GM18526 (cell line): ENCODE measurements around the gene TEX2.

ENCODE experiments used
- POLR2A ChIP-seq: IDR thresholded peaks from 3 replicates; pipeline ENCODE4 v1.6.1; 2011; ENCODE audit not compliant: insufficient read length; ENCODE audit errors: extremely low read depth

Gene TEX2

DNA sequence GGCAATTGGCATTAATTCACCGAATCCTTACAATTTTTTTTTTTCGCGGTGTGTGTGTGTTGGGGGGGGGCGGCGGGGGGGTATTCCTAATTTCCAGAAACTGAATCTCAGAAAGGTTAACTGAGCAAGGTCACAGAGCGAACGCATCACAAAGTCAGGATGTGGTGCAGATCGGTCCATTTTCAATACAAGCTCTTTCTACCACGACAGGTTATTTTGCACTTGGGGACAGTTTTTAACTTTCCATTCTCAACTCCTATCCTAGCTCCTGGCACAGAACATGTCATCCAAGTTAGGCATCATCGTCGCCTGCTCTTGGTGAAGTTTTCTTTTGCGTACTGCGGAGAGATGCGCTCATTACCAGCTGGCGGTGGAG lies 117.7 kb downstream of the TEX2 start:
- TF ChIP-seq POLR2A, result no peak

DNA sequence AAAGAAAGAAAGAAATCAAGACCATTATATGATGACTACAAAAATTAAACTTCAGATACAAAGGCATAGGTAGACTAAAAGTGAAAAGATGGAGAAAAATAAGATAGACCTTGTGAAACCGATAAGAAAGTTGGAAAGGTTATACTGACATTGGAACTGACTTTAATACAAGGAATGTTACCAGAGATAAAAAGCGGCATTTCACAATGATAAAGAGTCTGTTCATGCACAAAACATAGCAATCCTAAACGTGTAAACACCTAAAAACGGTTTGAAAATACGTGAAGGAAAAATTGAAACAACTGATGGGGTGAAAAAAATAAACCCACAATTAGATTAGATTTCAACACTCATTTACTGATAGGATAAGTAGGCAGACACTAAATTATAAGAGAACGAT lies 123.5 kb downstream of the TEX2 start:
- no peak for TF ChIP-seq POLR2A

DNA sequence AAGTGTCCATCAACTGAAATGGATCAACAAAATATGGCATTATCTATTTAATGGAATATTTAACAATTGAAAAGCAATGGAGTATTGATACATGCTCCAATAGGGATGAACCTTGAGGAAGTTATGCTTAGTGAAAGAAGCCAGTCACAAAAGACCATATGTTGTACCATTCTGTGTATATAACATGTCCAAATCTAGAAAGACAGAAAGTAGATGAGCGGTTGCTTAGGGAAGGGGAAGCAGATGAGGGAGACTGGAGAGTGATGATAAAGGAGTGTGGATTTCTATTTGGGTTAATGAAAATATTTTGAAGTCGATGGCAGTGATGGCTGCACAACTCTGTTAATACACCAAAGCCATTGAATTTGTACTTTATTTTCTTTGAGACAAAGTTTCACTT lies 124.6 kb downstream of the TEX2 start:
- TF ChIP-seq POLR2A, result no peak

DNA sequence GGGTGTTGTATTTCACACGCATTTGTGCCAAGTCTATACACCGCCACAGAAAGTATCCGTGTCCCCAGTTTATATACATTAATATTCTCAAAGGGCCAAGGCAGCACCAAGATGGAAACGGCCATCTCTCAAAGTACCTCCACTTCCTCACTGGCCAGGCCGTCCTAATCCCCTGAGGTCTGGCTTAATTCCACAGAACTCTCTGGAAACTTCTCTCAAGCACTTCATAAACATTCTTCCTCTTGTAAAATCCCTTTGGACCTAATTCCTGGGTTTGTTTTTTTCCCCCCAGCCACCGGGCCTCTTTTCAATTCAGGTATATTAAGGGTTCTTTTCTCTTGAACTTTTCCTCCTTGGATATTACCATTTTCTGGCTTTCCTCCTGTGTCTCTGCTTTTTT lies 128.1 kb downstream of the TEX2 start:
- TF ChIP-seq POLR2A, result no peak

DNA sequence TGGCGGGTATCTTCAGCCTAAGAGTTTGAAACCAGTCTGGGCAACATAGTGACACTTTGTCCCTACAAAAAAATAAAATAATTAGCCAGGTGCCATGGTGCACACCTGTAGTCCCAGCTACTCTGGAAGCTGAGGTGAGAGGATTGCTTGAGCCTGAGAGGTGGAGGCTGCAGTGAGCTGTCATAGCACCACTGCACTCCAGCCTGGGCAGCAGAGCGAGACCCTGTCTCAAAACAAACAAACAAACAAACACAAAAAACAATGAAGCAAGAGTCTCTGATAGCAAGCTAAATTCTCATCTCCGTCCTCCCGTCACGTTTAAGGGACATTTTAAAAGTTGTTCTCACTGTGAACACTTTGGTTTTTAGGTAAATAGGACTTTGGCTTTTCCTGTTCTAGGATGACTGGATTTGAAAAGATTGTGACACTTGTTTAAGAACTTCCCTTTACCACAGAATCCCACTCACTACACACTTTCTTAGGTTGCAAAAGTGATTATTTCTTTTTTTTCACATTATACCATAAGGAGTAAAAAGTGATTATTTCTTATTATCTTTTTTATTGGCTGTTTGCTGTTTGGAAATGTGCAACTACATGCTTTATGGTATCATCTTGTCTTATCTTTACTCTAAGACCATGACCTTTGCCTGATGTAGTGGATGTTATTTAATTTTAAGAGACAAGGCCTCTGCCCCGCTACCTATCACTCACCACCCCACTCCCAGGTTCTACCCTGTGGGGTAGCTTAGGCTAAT lies 128.7 kb downstream of the TEX2 start:
- TF ChIP-seq POLR2A, result no peak

DNA sequence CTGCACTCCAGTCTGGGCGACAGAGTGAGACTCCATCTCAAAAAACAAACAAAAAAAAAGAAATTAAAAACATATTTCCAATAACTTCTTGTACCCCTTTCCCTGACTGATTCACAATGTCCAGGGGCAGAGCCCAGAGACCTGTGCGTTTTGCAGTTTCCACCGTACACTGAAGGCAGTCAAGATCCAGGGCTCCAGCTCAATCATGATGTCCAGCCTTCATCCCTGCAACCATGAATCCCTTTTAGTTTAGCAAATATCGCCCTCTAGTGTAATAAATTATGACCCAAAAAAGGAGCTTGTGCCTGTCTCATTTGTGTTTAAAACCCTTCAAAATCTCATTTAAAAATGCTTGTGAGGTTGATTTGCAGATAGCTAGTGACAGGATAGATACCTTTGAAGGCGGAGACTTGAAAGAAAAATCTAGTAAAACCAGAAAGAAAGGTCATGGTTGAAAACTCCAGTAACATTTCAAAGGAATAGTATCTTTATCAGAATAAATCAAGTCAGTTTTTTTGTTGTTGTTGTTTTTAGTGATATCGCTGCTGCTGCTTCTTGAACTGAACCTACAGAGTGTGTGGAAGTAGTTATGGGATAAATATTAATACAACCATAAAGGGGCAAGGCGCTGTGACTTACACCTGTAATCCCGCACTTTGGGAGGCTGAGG lies 129.4 kb downstream of the TEX2 start:
- no peak for TF ChIP-seq POLR2A

DNA sequence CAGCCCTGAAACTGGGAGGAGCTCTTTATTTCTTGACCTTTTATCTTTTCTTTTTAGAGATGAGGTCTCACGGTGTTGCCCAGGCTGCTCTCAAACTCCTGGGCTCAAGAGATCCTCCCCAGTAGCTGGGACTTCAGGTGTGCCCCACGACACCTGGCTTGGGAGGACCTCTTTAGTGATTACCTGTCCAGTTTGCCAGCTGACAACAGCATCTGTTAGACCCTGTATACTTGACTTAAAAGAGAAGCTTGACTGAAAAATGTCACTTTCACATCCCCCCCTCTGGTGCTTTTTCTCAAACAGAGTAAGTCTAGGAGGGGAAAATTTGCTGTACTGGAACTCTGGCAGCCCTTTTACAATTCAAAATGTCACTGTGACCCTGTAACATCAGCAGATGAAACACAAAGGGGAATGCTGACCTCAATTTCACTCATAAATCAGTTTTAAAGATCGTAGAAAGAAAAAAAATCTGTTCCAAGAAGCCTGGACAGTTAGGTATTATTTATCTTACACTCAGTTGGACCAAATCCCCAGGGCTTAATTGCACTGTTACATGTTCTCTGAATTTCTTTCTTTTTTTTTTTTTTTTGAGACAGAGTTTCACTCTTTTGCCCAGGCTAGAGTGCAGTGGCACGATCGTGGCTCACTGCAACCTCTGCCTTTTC lies 131.3 kb downstream of the TEX2 start:
- TF ChIP-seq POLR2A, result no peak

DNA sequence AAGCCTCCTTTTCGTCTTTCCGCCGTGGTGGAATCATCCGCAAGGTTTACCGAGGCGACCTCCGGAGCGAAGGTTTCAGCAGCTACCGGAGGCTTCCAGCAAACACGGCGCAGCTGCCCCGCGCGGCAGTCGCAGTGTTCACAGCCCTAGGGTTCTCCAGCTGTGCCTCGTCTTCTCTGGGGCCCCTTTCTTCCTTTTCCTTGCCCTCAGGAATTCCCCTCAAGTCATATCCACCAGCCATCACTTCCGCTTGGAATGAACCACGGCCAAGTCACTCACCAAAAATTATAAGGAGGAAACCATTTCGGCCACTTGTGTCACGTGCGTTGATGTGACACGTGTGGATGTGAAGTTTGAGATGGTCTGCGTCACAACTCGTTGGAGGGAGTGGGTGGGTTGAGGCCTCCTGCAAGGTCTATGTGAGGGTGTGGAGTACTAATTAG lies 132.5 kb downstream of the TEX2 start:
- no peak for TF ChIP-seq POLR2A

DNA sequence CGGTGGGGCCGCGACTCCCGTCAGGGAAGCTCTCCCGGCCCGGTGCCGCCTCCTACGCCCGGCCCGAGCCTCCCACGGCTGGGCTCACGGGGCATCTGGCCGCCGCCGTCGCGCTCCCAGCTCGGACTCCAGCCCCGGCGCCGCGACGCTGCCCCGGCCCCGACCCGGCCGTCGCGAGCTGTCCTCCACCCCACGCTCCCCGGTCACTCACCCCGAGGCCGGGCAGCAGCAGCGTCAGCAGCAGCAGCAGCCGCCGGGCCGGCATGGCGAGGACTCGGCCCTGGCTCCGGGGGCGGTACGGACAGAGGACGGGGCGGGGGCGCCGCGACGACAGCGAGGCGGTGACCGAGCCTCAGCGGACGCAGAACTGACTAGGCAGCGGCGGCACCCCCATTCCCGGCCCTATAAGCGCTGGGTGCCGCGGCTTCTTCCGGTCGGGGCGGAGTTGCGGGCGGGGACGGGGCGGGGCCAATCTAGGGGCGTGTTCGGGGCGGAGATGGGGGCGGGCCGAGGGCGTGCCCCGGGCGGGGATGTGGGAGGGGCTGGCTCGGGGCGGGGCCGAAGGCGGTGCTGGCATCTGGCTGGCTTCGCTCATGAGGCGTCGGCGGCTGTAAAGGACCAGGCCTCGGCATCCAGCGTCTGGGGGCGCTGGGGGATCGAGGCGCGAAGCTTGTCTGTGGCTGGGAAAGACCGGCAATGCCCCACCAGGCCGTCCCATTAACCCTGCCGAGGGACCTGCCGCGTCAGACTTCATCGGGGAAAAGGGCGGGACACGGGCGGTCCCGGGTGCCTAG lies 133.1 kb downstream of the TEX2 start, which contains the start of gene ERN1:
ERN1 (minus strand) TSS at position 380 of the 794 bp plus-strand sequence; CDS start at position 265, 115 bp downstream.
- peak; percentile 99 for TF ChIP-seq POLR2A

DNA sequence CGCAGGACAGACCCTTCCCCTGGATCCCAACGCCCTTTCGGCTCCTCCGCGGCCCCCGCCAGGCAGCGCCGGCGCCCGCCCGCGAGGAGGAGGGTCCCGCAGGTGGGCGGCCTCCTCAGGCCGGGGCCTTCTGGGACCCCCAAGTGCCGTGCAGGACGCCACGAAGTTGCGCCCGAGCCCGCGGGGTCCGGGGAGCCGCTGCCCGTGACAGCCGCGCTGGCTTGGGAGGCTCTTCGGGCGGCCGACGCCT lies 133.6 kb downstream of the TEX2 start:
- TF ChIP-seq POLR2A, result no peak

DNA sequence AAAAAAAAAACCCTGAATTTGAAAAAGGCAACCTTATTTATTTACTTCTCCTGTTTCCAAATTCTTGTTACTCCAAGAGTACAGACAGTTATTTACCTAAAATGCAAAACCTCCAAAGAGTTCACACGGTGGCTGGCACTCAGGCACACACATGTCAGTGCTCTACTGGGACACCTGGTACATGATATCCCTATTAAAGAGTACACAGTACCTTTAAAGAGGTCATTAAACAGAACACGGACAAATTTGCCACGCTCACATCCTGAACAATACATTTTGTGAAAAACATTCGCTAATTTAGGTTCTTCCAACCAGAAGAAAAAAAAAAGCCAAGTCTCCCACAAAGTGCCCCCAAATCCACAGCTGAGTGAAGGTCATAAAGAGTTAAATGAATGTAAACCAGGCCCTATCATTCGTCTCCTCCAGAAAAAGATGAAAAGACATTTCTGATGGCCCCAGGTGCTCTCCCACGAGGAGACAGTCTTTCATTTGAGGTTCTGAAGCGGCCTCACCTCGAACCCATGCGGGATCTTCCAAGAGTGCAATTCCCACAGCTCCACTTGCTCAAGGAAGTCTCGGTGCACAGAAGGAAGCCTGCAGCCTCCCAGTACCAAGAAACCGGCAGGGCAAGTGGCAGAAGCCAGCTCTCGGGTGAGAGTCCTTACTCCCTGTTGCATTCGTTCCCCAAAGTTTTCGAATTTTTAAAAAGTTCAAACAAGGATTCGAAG lies 134.1 kb downstream of the TEX2 start:
- no peak for TF ChIP-seq POLR2A

DNA sequence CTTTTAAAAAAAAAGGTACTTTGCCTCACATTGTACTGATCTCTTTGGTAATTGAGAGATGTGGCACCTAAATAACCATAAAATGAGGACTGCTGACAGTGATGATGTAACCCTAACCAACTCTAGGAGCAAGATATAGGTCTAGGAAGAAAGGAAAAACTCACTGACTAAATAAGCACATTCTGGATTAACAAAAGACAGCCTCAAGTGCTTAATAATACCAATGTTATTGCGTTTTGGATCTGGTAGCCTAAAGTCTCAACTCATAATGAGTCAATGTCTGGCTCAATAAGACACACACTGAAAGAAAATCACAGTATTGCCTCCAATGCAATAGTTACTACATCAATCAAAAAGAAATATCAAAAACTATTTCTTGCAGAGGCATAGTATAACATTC lies 136.1 kb downstream of the TEX2 start:
- no peak for TF ChIP-seq POLR2A

DNA sequence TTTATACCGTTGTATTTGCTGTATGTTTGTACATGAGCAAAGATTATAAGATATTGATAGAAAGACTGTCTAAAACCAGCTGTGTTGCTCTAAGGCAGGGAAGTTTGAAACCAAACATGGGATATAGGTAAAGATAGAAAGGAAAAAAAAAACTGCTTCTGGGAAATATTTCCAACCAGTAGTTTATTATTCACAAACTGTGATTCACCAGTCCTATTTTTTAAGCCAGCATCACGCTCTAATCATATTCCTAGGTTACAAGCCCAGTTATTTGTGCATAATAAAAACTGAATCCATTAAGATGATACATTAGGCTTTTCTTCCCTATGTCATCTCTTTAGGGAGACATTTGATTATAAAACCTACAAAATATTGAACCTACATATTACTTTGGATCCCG lies 137.1 kb downstream of the TEX2 start:
- no peak for TF ChIP-seq POLR2A

DNA sequence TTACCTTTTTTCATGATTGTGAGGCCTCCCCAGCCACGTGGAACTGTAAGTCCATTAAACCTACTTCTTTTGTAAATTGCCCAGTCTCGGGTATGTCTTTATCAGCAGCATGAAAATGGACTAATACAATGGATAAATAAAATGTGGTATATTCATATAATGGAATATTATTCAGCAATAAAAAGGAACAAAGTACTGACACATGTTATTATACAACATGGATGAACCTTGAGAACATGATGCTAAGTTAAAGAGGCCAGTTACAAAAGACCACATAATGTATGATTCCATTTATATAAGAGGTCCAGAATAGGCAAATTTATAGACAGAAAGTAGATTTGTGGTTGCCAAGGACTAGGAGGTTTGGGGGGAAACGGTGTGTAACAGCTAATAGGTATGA lies 138.5 kb downstream of the TEX2 start:
- no peak for TF ChIP-seq POLR2A

DNA sequence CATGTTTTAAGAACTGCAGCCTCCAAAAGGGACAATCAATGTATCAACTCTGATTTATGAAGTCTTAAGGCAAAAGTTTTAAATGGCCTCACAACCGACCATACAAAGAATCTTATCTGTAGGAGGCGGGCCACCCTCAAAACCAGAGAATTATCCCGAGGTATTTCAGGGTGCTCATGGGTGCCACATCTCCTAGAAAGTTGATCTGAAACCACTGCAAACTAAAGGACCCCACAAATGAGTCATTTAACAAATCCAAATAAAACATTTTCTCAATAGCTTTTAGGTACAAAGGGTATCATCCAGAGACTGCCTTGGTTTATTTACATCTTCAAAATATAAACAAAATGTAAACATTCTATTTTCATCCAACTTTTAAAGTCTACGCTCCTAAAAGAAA lies 139.9 kb downstream of the TEX2 start:
- TF ChIP-seq POLR2A, result no peak
